HG03060 (cell line): ENCODE data around the gene RFX8.

Experiments used
- ATAC-seq: cut with Tn5 transposase; IDR thresholded peaks from one replicate; pipeline ENCODE4 v1.9.1; 2021; ENCODE audit warnings: low read depth, moderate number of reproducible peaks; ENCODE audit not compliant: unreplicated experiment

The RFX8 gene

GRCh38 chr2:101415220-101415619 lies 59.7 kb downstream of the RFX8 start:
- ATAC-seq: no peak

- ATAC-seq: no peak
Measured at GRCh38 chr2:101412092-101412694, 62.7 kb downstream of the RFX8 start.

- ATAC-seq: no peak
Measured at GRCh38 chr2:101410746-101411145, 64.2 kb downstream of the RFX8 start.

- ATAC-seq: no peak
Measured at GRCh38 chr2:101410114-101410513, 64.8 kb downstream of the RFX8 start.

- ATAC-seq: no peak
Measured at GRCh38 chr2:101409699-101410098, 65.2 kb downstream of the RFX8 start.

DNA sequence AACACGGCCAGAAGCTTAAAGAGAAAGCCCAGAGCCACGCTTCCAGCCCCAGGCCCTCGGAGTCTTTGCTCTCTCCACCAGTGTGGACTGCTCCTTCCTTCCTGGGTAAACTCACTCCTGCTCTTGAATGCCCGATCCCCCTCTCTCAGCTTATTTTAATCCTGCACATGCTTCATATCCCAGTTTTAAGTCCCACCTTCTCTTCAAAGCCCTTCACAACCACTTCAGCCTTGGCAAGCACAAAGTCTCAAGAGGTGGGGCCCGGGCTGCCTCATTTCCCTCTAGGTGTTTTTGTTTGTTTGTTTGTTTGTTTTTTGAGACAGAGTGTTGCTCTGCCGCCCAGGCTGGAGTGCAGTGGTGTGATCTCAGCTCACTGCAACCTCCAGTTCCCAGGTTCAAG lies 66.0 kb downstream of the RFX8 start:
- no peak for ATAC-seq

DNA sequence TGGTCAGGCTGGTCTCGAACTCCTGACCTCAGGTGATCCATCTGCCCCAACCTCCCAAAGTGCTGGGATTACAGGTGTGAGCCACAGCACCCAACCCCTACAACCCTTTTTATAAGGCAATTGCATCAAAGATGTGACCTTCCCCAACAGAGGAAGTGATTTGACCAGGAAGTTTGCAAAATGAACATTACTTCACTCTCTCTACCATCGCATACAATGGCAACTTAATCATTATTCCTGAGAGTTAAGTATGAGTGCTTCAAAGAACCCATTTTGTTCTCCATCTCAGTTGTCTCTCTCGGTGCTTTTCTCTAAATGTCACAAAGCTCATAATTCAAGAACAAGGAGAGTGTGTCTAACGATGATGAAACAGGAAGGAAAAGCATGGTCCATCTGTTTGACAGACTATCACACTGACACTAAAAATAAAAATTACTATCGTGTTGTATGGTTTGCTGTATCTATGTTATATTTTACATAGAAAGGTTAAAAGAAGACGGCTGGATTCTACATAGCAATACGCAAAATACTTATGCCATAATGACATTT lies 69.5 kb downstream of the RFX8 start:
- ATAC-seq: no peak

GRCh38 chr2:101403745-101404144 lies 71.2 kb downstream of the RFX8 start:
- no peak for ATAC-seq

DNA sequence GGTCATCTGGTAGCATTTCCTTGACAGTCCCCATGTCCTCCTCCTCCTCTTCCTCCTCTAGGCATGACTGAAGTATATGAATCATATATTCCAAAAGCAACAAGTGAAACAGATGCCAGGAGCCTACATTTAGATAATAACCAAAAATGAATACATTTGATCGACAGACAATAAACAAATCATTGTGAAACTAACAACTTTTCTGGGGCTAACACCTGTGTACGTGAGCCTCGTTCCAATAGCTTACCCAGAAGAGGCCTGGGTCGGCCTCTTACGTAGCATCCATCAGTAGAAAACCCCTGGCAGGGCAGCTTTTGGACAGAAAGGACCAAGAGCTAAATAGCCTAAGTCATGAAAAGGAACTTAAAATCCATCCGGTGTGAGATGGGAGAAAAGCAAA lies 72.3 kb downstream of the RFX8 start:
- no peak for ATAC-seq

DNA sequence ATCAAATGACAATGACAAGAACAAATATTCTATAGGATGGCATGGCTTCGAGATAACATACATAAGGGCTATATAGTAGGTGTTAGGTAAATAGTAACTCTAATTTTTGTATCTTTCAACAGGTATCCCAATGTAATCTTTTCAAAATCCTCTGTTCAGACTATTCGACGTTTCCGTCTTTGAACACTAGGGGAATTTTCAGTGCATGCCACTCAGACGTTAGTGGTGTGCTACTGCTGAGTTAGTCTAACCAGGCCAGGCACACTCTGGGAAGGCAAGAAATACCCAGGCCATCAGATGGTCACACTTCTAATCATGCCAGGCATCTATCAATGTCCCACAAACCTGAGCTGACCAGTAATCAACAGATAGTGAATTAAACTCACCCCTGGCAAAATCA lies 73.0 kb downstream of the RFX8 start:
- no peak for ATAC-seq

DNA sequence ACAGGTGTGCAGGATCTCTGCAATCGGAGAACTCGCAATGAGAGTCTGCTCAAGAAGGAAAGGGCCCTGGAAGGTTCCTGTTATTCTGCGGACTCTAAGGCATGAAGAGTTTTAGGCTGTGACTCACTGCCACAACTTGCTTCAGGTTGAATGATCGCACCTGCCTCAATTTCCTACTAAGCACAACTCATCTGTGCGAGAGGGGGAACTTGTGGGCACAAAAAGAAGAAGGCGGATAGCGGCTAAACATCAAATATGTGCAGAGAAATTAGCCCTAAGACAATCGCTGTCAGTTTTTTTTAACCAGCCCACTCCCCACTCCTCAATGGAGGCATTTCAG lies 73.6 kb downstream of the RFX8 start:
- ATAC-seq: no peak

- ATAC-seq: no peak
Measured at GRCh38 chr2:101400506-101401325, 74.2 kb downstream of the RFX8 start.

GRCh38 chr2:101400048-101400447 lies 74.9 kb downstream of the RFX8 start:
- ATAC-seq: no peak

GRCh38 chr2:101399021-101399799 lies 75.7 kb downstream of the RFX8 start:
- ATAC-seq: no peak

DNA sequence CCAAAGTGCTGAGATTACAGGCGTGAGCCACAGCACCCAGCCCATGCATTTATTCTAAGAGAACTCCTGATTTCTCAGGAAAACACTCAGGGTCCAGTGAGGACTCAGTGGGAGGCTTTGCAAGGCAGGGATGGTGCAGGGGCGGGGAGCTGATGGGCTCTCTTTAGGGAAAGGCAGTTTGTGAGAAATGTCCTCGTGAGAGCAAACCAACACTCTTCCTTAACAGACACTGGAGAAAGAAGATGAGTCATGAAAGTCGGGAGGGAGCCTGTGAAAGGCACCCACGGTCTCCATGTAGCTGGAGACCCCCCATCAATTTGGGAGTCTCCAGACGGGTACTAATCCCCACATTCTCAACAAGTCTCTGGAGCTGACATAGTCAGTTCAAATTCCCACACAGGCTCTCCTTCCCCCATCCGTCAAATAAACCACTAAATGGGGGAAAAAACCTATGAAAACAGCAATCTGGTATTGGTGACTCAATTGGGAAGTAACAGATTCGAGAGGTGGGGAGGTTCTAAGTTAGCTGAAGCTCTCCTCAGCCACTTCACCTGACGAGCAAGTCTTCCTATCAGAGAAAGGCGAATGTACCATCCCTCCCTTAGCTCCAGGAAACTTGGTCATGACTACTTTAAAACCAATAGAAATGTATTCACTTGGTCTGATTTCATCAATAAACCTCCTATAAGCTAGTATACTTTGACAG lies 76.6 kb downstream of the RFX8 start:
- no peak for ATAC-seq

DNA sequence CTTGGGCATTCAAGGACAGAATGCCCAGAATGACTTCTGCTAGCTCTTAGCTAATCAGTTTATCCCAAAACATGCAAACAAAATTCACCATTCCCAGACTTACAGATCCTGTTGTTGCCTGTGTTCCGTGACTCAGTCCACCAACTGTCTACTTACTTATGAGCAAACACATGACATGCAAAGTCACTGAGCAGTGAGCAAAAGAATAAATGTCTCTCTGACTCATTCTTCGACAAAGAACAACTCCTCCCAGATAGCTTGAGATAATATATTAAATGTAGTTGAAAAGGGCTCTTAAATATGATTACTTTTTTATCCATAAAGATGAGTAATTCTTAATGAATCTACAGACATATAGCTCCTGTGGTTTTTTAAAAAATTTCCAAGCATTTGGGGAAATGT lies 78.6 kb downstream of the RFX8 start:
- ATAC-seq: no peak

DNA sequence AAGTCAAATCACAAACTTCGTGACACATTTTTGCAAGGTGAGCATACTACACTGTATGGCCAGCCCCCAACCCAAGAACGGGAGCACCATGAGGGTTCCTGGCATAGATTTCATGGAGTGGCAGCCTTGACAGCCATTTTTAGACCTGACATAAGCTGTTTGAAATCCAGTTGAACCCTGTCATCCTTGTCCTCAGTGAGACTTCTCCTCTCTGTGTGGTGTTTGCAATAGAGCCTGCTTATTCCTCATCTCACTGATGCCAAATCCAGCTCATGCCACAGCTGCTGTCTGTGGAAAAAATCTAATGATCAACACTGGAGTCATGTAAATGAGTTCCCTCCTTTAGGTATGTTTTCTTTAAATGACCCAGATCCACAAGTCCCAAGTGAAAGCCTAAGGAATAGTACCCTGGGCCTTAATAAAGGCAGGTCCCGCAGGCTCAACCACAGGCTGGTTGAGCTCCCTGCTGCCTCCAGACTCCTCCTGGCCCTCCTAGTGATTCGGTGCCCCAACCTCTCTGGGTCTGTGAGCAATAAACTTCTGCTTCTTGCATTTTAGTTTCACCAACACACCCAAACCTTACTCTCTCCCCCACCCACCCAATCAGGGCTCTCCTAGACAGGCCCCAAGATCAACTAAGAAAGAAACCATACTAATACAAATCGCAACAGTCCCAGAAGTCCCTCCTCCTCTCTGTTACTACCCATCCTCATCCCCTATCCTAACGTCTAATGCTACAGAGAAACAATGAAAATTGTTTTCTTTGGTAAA lies 79.2 kb downstream of the RFX8 start:
- ATAC-seq: no peak

DNA sequence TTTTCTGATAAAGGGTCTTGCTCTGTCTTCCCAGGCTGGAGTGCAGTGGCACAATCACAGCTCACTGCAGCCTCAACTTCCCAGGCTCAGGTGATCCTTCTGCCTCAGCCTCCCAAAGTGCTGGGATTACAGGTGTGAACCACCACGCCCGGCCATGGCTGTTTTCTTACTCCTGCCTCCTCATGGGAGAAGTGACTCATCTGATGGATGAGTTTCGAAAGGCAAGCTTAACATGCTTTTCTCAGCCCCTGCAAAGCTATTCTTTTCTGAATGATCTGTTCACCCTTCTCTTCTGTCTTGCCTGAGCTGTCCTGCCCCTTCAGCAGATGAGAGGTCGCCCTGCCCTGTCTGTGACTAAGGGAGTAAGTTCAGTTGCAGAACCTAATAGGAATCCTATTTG lies 86.7 kb downstream of the RFX8 start:
- ATAC-seq: no peak

DNA sequence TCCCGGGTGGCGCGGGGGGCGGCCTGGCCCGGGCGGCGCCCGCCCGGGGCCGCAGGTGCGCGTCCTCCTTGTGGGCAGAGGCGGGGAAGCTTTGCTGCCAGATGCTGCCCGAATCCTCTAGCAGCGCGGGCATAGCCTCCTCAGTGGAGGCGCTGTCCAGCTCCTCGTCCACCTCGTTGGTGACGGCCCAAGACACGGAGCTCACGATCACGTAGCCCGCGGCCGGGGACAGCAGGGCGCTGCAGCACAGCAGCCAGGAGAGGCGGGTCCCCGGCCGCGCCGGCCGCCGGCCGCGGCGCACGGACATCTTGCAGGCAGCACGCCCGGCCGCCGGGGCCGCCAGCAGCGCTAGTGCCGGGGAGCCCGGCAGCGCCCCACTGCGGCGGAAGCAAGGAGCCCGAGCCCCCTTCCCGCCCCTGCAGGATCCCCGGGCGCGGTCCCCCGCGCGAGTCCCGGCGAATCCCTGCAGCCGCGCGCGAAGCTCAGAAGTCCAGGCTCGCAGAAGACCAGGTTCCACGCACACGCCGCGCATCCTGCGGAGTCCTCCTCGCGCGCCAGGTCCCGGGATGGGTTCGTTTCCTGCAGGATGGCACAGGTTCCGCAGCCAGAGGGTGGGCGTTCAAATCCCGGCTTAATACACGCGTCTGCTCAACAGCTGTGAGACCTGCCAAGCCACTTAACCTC lies 87.6 kb downstream of the RFX8 start, which contains the start of gene CREG2:
CREG2 (minus strand) TSS at position 353 of the 684 bp plus-strand sequence; CDS start at position 307, 46 bp downstream.
- ATAC-seq: no peak
